Activated gamma-delta T cell (primary cell): ENCODE results near the gene SRA1.
A peak's percentile ranks its signal among the peaks of the same experiment; 100 is the strongest.

Source experiments
- DNase-seq: peaks from one replicate; lab custom pipeline; 2025; lab: John Stamatoyannopoulos, UW

Gene SRA1

GRCh38 chr5:140550147-140551079 lies 6.9 kb downstream of the SRA1 start:
- DNase-seq = no peak

DNA sequence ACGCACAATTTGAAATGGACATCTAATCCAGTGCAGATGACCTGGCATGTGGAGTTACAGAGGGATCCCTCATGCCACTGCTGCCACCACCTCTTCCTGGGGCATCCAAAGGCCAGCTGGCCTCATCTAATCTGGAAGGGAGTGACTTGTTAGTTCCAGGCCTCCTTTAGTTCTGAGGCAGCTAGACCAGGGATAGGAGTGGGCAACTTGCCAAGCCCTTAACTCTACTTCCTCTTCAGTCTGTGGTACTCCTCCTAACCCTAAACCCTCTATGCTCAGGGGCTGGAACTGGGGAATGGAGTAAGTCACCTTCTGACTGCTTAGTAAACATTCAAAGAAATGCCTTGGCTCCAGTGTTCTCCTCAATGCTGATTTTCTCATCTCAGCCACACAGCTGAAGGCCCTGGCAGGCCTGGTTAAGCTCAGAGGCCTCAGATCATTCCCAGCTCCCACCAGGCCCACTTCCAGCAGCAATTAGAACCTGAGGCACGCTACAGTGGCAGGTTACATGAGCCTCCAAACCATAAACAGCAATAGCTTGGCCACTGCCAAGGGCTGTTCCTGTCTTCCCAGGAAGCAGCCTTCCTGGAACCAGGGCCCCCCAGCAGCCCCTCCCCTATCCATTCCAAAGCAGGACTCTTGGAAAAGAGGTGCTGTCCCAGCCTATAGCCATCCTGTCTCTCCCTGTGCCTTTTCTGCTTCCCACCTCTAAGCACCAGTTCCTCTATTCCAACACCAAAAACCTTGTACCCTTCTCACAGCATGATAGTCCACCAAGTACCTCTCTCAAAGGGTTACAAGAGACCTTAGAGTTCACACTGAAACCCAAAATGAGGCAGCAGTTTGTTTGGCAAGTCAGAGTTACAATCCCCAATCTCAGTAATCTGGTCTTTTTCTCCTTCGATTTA lies 7.8 kb downstream of the SRA1 start:
- no peak for DNase-seq

GRCh38 chr5:140548791-140549190 lies 8.5 kb downstream of the SRA1 start:
- DNase-seq = no peak

DNA sequence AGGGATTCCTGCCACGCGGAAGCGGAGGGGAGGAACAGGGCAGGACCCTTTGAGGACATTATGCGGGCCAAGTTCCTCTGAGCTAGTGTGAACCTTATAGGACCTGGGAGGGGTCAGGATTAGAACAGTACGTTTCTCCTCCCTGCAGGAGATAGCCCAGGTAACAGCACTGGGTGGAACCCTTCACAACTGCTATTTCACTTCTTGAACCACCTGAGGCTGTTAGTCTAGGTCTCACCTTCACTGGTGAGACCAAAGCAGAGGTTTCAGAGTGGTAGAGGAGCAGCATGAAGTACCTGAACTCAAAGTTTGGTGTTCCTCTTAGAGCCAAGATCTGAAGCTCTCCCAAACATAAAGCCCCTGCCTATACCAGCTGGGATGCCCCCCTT lies 9.0 kb downstream of the SRA1 start:
- DNase-seq = no peak

DNA sequence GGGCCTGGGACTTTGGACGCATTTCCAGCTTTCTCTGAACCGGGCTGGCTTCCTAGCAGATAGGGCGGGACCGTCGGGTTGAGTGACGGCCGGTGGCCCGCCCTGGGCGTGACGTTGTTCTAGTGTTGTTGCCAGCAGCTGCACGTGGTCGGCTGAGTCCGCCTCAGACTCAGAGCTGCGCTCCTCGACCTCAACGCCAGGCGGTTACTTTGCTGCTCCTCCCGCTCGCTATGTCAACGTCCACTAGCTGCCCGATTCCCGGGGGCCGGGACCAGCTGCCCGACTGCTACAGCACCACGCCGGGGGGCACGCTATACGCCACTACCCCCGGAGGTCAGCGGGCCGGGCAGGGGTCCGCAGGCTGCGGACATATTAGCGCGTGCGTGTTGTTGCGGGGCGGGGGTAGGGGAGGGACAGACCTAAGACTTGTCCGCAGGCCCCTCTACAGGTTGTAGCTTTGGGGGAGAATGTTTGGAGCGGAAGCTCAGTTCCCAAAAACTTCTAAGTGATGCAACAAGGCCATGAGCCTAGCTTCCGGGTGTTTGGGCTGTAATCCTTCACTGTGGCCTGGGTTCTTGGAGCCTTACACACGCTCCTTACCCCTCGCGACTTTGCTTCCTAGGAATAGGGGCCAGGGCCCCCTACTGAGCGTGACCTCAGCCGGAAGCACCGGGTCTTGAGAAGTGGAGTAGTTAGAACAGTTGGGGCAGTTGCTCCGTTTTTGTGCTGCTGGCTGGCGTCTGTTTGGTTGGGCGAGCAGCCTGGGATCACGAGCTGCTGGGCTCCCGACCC lies 9.6 kb downstream of the SRA1 start, which contains the start of gene EIF4EBP3:
Gene EIF4EBP3, plus strand, starts transcription at position 155 of the 792 bp plus-strand sequence. Its CDS starts 76 bp downstream, at position 231.
- DNase-seq = peak; percentile 65

DNA sequence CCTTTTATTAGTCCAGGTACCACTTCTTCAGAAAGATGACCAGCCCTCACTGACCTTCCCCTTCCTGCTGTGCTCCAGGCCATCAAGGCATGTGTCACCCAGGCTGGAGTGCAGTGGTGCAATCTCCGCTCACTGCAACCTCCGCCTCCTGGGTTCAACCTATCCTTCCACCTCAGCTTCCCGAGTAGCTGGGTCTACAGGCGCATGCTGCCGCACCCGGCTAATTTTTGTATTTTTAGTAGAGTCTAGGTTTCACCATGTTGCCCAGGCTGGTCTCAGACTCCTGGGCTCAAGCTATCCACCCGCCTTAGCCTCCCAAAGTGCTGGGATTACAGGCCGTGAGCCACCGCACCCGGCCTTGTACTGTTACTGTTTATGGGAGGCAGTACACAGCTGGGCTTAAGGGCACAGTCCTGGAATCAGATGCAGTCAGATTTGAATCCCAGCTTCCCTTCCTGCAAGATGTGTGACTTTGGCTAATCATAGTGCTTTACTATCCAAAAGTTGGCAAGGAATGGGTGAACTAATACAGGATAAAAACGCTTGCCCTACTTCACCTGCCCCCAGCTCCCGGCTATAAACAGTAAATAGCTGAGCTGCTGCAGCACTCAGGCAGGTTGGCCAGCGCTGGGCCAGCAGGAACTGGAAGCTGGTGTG lies 10.3 kb downstream of the SRA1 start:
- DNase-seq = no peak

DNA sequence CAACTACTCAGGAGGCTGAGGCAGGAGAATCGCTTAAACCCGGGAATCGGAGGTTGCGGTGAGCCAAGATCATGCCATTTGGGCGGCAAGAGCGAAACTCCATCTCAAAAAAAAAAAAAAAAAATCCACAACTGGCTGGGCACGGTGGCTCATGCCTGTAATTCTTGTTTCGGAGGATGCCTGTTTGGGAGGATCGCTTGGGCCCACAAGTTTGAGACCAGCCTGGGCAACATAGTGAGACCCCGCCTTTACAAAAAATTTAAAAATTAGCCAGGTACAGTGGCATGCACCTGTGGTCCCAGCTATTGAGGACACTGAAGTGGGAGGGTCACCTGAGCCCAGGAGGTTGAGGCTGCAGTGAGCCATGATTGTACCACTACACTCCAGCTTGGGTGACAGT lies 11.7 kb downstream of the SRA1 start:
- DNase-seq = no peak

GRCh38 chr5:140544986-140545385 lies 12.3 kb downstream of the SRA1 start:
- DNase-seq = no peak

DNA sequence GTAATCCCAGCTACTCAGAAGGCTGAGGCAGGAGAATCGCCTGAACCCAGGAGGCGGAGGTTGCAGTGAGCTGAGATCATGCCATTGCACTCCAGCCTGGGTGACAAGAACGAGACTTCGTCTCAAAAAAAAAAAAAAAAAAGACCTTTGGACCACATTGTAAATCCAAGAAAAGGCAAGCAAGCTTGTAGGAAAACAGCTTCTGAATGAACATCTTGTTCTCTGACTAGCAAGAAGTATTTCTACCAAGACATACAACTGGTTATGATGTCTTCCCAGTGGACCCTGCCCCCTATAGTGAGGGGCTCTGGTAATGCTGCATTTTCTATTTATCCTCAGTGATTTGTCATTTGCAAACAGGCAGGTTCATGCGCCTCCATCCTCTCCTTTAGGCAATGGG lies 14.3 kb downstream of the SRA1 start:
- DNase-seq = no peak

GRCh38 chr5:140540227-140540626 lies 17.0 kb downstream of the SRA1 start:
- no peak for DNase-seq

DNA sequence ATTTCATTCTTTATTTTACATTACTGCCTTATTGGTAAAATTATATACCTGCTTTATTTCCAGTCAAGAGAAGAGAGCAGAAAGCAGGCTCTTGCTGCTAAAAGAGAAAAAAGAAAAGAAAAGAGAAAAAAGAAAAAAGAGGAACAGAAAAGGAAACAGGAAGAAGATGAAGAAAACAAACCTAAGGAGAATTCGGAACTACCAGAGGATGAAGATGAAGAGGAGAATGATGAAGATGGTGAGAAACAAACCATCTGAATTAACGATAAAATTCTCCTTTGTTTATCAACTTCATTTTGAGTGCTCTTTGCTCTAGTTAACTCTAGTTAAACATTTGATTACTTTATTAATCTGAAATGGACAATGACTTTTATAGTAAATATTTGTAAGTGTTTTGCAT lies 33.3 kb downstream of the SRA1 start:
- DNase-seq = no peak

- DNase-seq = no peak
Observed at GRCh38 chr5:140513124-140513523, 44.1 kb downstream of the SRA1 start.

- DNase-seq = no peak
Observed at GRCh38 chr5:140509898-140510297, 47.4 kb downstream of the SRA1 start.

DNA sequence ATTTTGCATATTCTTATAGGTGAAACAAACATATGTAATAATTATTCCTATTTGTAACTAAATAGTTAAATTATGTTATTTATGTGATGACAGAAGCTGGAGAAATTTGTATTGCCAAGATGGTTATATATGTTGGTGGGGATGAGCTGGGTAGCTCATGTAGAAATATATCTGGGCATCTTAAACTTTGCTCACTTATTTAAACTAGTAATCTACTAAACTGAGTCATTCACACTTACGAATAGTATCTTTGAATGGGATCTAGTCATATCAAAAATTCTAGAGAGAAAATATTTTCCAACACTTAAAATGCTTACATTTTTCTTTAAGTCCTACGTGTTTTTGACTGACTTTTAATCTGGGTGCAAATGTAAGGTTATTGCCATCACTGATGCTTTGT lies 54.4 kb downstream of the SRA1 start:
- DNase-seq = no peak
